22Rv1 (cell line): ENCODE data around the gene TENM4.

Source experiments
- CTCF ChIP-seq: fragments of 450-650 bp; IDR thresholded peaks from 2 replicates; pipeline ENCODE4 v1.5.1; 2017; ENCODE audit warnings: mild to moderate bottlenecking
- ZFX ChIP-seq: fragments of 450-650 bp; IDR thresholded peaks from 2 replicates; pipeline ENCODE4 v1.6.1; 2017; ENCODE audit warnings: antibody characterized with exemption, borderline replicate concordance

- TF ChIP-seq CTCF (no peak), ZFX (no peak)
Measured at GRCh38 chr11:79147731-79148130, 293.1 kb downstream of the TENM4 start.
